Astrocyte of the cerebellum (primary cell): ENCODE measurements around the gene CELF4.

Source experiments
- DNase-seq: peaks from one replicate; pipeline ENCODE4 v3.0.0-alpha.2; 2011; ENCODE audit warnings: low read depth
- H3K4me3 ChIP-seq: 2 replicates; pipeline ENCODE4 v1.5.1; 2011; ENCODE audit warnings: mild to moderate bottlenecking, low read depth, low read length, moderate library complexity
- in situ Hi-C: cut with HindIII; loops from 2 replicates; pipeline ENCODE4 v1.10.0; 2017; ENCODE audit warnings: low sequenced_read_pairs
- TF ChIP-seq, protein P1 (sequence below): IDR thresholded peaks from 2 replicates; pipeline ENCODE4 v1.5.1; 2012; ENCODE audit warnings: low read length, low read depth, moderate library complexity, mild to moderate bottlenecking; ENCODE audit errors: missing control alignments

The CELF4 gene

DNA sequence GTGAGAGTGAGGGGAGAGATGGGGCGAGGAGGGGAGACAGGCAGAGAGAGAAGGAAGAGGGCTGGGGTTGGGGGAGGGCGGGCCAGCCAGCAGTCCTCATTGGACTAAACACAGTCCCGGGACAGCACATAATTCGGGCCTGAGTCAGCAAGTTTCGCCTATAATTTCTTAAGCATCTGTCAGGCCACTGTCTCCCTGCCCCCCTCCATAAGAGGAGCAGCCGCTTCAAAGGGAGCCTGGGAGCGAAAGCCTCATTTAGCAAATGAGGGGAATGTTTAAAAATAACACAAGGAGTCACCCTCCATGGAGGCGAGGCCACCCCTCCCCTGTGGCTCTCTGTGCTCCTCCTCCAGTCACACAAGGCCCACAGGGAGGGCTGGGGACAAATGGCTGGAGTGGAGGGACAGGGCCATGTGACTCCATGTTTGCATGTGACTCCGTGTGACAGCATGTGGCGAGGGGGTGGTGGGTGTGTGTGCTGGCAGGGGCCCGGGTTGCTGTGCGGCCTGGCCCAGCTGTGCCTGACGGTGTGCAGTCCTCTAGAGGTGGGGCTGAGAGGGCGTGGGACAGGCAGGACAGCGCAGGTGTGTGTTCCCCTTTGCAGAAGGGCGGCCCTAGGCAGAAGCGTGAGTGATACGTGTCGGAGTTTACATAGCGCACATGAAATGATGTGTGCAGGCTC, 162.4 kb downstream of the CELF4 start:
- TF ChIP-seq, protein P1, sequence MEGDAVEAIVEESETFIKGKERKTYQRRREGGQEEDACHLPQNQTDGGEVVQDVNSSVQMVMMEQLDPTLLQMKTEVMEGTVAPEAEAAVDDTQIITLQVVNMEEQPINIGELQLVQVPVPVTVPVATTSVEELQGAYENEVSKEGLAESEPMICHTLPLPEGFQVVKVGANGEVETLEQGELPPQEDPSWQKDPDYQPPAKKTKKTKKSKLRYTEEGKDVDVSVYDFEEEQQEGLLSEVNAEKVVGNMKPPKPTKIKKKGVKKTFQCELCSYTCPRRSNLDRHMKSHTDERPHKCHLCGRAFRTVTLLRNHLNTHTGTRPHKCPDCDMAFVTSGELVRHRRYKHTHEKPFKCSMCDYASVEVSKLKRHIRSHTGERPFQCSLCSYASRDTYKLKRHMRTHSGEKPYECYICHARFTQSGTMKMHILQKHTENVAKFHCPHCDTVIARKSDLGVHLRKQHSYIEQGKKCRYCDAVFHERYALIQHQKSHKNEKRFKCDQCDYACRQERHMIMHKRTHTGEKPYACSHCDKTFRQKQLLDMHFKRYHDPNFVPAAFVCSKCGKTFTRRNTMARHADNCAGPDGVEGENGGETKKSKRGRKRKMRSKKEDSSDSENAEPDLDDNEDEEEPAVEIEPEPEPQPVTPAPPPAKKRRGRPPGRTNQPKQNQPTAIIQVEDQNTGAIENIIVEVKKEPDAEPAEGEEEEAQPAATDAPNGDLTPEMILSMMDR: no peak
- no peak for DNase-seq
- in situ Hi-C loops: no loop called here
- no peak overlapping the region for H3K4me3 ChIP-seq

- no peak overlapping the region for H3K4me3 ChIP-seq
- in situ Hi-C loops: no loop called here
- no peak for DNase-seq
- TF ChIP-seq, protein P1: no peak
Observed at GRCh38 chr18:37402735-37403099, 162.9 kb downstream of the CELF4 start.

DNA sequence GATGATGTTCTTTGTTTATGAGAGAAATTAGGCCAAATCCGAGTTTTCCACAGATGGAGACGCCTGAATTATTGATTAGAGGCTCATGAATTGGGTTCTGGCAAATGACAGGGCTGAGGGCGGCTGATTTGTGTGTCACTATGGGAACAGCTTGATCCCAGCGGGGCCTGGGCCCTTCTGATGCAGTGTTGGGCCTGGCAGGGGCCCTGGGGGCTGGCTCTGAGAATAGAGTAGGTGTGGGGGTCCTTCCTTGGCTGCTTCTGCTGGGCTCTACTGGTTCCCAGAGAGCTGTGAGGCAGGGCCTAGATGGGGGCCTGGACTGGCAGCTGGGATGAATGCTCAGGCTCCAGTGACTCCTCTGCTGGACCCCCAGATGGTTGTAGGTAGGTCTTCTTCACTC, 164.8 kb downstream of the CELF4 start:
- no peak for DNase-seq
- in situ Hi-C loops: no loop called here

DNA sequence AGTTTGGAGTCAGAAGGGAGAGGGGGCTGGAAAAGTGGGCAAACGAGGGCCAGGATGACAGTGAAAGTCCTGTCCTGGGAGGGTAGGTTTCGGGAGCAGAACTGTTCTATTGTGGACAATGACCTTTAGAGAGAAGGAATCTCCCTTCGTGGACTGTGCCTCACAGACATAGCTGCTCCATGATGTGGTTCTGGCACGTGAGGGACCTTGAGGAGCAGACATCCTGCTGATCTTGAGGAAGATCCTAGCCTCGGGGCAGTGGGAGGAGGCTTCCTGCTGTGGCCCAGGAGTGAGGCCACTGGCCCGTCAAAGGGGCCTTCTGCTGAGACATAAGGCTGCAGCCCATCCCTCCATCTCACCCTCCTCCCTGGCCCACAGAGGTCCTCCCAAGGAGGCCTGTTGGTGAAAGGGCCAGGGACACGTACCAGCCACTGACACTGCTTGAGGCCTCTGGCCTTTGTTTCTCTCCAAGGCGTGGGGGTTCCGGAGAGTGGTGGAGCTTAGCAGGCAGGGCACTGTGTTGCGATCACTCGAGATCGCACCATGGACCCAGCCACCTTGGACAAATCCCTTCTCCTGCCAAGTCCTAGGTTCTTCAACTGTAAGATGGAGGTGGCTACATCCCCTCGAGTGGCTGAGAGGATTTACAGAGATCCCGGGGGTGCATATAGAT, 167.2 kb downstream of the CELF4 start:
- no peak overlapping the region for H3K4me3 ChIP-seq
- in situ Hi-C loops: loop anchor here (5.0 kb wide), 1 partner anchor 84 kb away; no protein-coding TSS in a partner anchor
- DNase-seq: no peak
- TF ChIP-seq, protein P1: no peak

More for the DNA sequence above, 164.8 kb downstream of the CELF4 start:
- TF ChIP-seq, protein P1: no peak
- no peak overlapping the region for H3K4me3 ChIP-seq

DNA sequence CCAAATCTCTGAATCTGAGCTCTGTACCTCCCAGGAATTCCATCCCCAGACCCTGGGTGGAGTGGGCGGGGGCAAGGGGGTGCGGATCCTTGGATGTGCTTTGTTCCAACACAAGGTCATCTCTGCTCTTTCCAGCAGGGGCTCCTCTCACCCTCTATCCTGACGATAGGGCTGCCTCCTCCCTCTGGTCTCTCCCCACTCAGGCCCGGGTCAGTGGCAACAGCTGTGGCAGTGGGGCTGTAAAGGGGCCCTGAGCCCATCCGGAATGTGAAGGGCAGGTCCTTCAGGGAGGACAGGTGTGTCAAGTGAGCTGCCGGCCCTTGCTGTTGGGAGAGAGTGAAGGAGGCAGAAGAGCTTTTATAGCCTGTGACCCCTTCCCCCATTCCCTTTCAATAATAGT, 167.8 kb downstream of the CELF4 start:
- no peak overlapping the region for H3K4me3 ChIP-seq
- no peak for DNase-seq
- in situ Hi-C loops: loop anchor here (5.0 kb wide), 1 partner anchor 84 kb away; no protein-coding TSS in a partner anchor
- TF ChIP-seq, protein P1: no peak

- TF ChIP-seq, protein P1: no peak
- in situ Hi-C loops: loop anchor here (5.0 kb wide), 1 partner anchor 85 kb away; no protein-coding TSS in a partner anchor
- H3K4me3 ChIP-seq: no peak overlapping the region
- no peak for DNase-seq
Observed at GRCh38 chr18:37396971-37397720, 168.5 kb downstream of the CELF4 start.
